HepG2 (cell line): ENCODE results near the gene NOC2L. TPM values are rescaled to one million over a fixed set of nuclear protein-coding genes. Genes with fewer than 3 reads are reported as not detected.

Source experiments
- ARNT ChIP-seq: fragments of 450-650 bp; IDR thresholded peaks from 2 replicates; pipeline ENCODE4 v1.6.1; 2017
- ARNT2 ChIP-seq: sonication (generic); formaldehyde crosslinking; IDR thresholded peaks from 2 replicates; pipeline ENCODE4 v1.8.0; 2022; ENCODE audit warnings: mild to moderate bottlenecking, low read depth, missing genetic modification reagents, moderate library complexity
- ARNTL ChIP-seq: sonication (generic); formaldehyde crosslinking; IDR thresholded peaks from 2 replicates; pipeline ENCODE4 v1.4.0; 2020; ENCODE audit warnings: mild to moderate bottlenecking, missing genetic modification reagents
- FOXJ3 ChIP-seq: sonication (generic); formaldehyde crosslinking; IDR thresholded peaks from 2 replicates; pipeline ENCODE4 v1.4.0; 2020; ENCODE audit warnings: missing genetic modification reagents, mild to moderate bottlenecking, borderline replicate concordance
- KDM1A ChIP-seq: IDR thresholded peaks from 2 replicates; pipeline ENCODE4 v1.6.1; 2016; ENCODE audit warnings: missing compliant biosample characterization
- KDM2A ChIP-seq: sonication (generic); formaldehyde crosslinking; IDR thresholded peaks from 2 replicates; pipeline ENCODE4 v1.4.0; 2020; ENCODE audit warnings: low read depth, missing genetic modification reagents, borderline replicate concordance
- MAFG ChIP-seq: sonication (generic); formaldehyde crosslinking; IDR thresholded peaks from 2 replicates; pipeline ENCODE4 v1.5.1; 2020; ENCODE audit warnings: mild to moderate bottlenecking, missing genetic modification reagents
- RBFOX2 ChIP-seq: fragments of 200-400 bp; formaldehyde crosslinking; IDR thresholded peaks from 2 replicates; pipeline ENCODE4 v1.6.1; 2017; ENCODE audit warnings: low read depth, mild to moderate bottlenecking, low read length
- SALL2 ChIP-seq: sonication (generic); formaldehyde crosslinking; IDR thresholded peaks from 2 replicates; pipeline ENCODE4 v1.8.1; 2023; ENCODE audit warnings: mild to moderate bottlenecking, missing genetic modification reagents, inconsistent platforms
- SPEN ChIP-seq: sonication (generic); formaldehyde crosslinking; IDR thresholded peaks from 2 replicates; pipeline ENCODE4 v1.5.1; 2020; ENCODE audit warnings: low read depth, mild to moderate bottlenecking, missing genetic modification reagents
- YY1 ChIP-seq: IDR thresholded peaks from 2 replicates; pipeline ENCODE4 v1.6.1; 2011; ENCODE audit warnings: low read length, low read depth, moderate library complexity, mild to moderate bottlenecking; ENCODE audit not compliant: insufficient read depth, insufficient replicate concordance
- ZFP41 ChIP-seq: sonication (generic); formaldehyde crosslinking; IDR thresholded peaks from 2 replicates; pipeline ENCODE4 v1.4.0; 2020; ENCODE audit warnings: mild to moderate bottlenecking, missing genetic modification reagents, borderline replicate concordance
- ZNF3 ChIP-seq: IDR thresholded peaks from 2 replicates; pipeline ENCODE4 v1.7.0; 2017; ENCODE audit warnings: inconsistent platforms
- ZNF768 ChIP-seq: sonication (generic); formaldehyde crosslinking; IDR thresholded peaks from 2 replicates; pipeline ENCODE4 v1.4.0; 2020; ENCODE audit warnings: missing genetic modification reagents
- ZSCAN21 ChIP-seq: sonication (generic); formaldehyde crosslinking; IDR thresholded peaks from 2 replicates; pipeline ENCODE4 v1.8.0; 2022; ENCODE audit warnings: mild to moderate bottlenecking, missing genetic modification reagents, moderate library complexity, borderline replicate concordance
- ZSCAN29 ChIP-seq: sonication (generic); formaldehyde crosslinking; conservative IDR thresholded peaks from 2 replicates; pipeline ENCODE4 v1.4.0; 2020; ENCODE audit warnings: mild to moderate bottlenecking, missing genetic modification reagents
- polyA plus RNA-seq, 8 experiments: library from polyadenylated mRNA; depleted of rRNA in 3 of 8; stranded (reverse) in 7 of 8; unstranded in 1 of 8; fragments of >200 nt; fragmentation: Illumina TruSeq in 4 of 8; extraction: Trizol in 4 of 8; gene quantifications; 2 replicates each; pipeline versions ENCODE4 v1.2.1 to v1.2.3, GENCODE V29; 2011 to 2016; ENCODE audit warnings: low read depth in 4 of 8, missing spikeins in 1 of 8, mixed read lengths in 1 of 8; ENCODE audit not compliant: insufficient read depth in 1 of 8
- total RNA-seq, 5 experiments: library from RNA; depleted of rRNA; stranded (reverse); fragments of >200 nt; fragmentation: Illumina TruSeq; extraction: Trizol; gene quantifications; 2 replicates each; pipeline ENCODE4 v1.2.3, GENCODE V29; 2016; ENCODE audit warnings: low read depth in 1 of 5
- TF ChIP-seq, protein P1 (sequence below): sonication (generic); formaldehyde crosslinking; conservative IDR thresholded peaks from 2 replicates; pipeline ENCODE4 v1.4.0; 2020; ENCODE audit warnings: missing genetic modification reagents
- TF ChIP-seq, protein P2 (sequence below): sonication (generic); formaldehyde crosslinking; IDR thresholded peaks from 2 replicates; pipeline ENCODE4 v1.5.0; 2020; ENCODE audit warnings: missing genetic modification reagents, mild to moderate bottlenecking, borderline replicate concordance
- TF ChIP-seq, protein P3 (sequence below): sonication (generic); formaldehyde crosslinking; IDR thresholded peaks from 2 replicates; pipeline ENCODE4 v1.5.0; 2020; ENCODE audit warnings: mild to moderate bottlenecking, missing genetic modification reagents
- TF ChIP-seq, protein P4 (sequence below): sonication (generic); formaldehyde crosslinking; IDR thresholded peaks from 2 replicates; pipeline ENCODE4 v1.4.0; 2020; ENCODE audit warnings: missing genetic modification reagents

NOC2L gene
- total and polyA plus RNA-seq, 2 of the 13 experiments (the other 11 are each of a cell fraction or from before 2014, with no cell fraction given), result 32.0 to 103 TPM

DNA sequence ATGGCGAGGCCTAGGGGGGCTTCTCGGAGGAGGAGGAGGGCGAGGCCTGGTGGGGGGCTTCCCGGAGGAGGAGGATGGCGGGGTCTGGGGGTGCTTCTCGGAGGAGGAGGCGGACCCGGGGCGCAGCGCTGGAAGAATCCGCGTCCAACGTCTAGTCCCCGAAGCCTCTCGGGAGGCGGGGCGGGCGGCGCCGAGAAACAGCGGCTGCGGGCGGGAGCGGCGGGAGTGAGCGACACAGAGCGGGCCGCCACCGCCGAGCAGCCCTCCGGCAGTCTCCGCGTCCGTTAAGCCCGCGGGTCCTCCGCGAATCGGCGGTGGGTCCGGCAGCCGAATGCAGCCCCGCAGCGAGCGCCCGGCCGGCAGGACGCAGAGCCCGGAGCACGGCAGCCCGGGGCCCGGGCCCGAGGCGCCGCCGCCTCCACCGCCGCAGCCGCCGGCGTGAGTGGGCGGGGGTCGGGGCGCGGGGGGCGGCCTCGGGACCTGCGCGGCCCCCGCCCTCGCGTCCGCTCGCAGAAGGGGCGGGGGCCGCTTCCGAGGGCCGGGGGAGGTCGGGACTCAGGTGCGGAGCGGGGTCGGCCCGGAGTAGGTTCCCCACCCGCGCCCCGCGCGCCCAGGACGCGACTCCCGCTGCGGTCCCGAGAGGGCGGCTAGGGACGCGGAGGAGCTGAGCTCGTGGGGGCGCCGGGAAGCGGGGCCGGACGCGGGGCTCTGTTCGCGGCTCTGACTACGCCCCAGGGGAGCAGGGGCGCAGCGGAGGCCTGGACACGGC, 1.5 kb upstream of the NOC2L start, which contains the start of gene KLHL17 (continued):
- TF ChIP-seq SPEN (CRISPR knock-in tag) (0 out of 2 replicates have a peak, but pooled peaks have one; percentile 53), ARNTL (CRISPR knock-in tag) (no peak), RBFOX2 (peak; percentile 61; the same call in 1 of the 2 replicates), ZNF3 (CRISPR knock-in tag) (peak; percentile 23; the same call in 1 of the 2 replicates), ARNT2 (CRISPR knock-in tag) (no peak), ZSCAN29 (CRISPR knock-in tag) (0 out of 2 replicates have a peak, but pooled peaks have one; percentile 30), ZNF768 (CRISPR knock-in tag) (peak; percentile 96), YY1 (peak; percentile 39), ZSCAN21 (CRISPR knock-in tag) (peak; percentile 71; the same call in 1 of the 2 replicates), MAFG (no peak), ZFP41 (CRISPR knock-in tag) (no peak), SALL2 (no peak), FOXJ3 (CRISPR knock-in tag) (no peak), KDM1A (CRISPR knock-in tag) (peak; percentile 53; the same call in 1 of the 2 replicates), KDM2A (peak; percentile 78), ARNT (no peak)
- TF ChIP-seq, protein P1, sequence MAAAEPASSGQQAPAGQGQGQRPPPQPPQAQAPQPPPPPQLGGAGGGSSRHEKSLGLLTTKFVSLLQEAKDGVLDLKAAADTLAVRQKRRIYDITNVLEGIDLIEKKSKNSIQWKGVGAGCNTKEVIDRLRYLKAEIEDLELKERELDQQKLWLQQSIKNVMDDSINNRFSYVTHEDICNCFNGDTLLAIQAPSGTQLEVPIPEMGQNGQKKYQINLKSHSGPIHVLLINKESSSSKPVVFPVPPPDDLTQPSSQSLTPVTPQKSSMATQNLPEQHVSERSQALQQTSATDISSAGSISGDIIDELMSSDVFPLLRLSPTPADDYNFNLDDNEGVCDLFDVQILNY (CRISPR knock-in tag), result 0 out of 2 replicates have a peak, but pooled peaks have one; percentile 42
- TF ChIP-seq, protein P2, sequence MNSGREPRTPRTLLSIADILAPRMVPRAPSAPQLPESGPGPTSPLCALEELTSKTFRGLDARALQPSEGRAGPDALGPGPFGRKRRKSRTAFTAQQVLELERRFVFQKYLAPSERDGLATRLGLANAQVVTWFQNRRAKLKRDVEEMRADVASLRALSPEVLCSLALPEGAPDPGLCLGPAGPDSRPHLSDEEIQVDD, result no peak
- TF ChIP-seq, protein P3, sequence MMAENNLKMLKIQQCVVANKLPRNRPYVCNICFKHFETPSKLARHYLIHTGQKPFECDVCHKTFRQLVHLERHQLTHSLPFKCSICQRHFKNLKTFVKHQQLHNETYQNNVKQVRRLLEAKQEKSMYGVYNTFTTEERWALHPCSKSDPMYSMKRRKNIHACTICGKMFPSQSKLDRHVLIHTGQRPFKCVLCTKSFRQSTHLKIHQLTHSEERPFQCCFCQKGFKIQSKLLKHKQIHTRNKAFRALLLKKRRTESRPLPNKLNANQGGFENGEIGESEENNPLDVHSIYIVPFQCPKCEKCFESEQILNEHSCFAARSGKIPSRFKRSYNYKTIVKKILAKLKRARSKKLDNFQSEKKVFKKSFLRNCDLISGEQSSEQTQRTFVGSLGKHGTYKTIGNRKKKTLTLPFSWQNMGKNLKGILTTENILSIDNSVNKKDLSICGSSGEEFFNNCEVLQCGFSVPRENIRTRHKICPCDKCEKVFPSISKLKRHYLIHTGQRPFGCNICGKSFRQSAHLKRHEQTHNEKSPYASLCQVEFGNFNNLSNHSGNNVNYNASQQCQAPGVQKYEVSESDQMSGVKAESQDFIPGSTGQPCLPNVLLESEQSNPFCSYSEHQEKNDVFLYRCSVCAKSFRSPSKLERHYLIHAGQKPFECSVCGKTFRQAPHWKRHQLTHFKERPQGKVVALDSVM, result no peak
- TF ChIP-seq, protein P4, sequence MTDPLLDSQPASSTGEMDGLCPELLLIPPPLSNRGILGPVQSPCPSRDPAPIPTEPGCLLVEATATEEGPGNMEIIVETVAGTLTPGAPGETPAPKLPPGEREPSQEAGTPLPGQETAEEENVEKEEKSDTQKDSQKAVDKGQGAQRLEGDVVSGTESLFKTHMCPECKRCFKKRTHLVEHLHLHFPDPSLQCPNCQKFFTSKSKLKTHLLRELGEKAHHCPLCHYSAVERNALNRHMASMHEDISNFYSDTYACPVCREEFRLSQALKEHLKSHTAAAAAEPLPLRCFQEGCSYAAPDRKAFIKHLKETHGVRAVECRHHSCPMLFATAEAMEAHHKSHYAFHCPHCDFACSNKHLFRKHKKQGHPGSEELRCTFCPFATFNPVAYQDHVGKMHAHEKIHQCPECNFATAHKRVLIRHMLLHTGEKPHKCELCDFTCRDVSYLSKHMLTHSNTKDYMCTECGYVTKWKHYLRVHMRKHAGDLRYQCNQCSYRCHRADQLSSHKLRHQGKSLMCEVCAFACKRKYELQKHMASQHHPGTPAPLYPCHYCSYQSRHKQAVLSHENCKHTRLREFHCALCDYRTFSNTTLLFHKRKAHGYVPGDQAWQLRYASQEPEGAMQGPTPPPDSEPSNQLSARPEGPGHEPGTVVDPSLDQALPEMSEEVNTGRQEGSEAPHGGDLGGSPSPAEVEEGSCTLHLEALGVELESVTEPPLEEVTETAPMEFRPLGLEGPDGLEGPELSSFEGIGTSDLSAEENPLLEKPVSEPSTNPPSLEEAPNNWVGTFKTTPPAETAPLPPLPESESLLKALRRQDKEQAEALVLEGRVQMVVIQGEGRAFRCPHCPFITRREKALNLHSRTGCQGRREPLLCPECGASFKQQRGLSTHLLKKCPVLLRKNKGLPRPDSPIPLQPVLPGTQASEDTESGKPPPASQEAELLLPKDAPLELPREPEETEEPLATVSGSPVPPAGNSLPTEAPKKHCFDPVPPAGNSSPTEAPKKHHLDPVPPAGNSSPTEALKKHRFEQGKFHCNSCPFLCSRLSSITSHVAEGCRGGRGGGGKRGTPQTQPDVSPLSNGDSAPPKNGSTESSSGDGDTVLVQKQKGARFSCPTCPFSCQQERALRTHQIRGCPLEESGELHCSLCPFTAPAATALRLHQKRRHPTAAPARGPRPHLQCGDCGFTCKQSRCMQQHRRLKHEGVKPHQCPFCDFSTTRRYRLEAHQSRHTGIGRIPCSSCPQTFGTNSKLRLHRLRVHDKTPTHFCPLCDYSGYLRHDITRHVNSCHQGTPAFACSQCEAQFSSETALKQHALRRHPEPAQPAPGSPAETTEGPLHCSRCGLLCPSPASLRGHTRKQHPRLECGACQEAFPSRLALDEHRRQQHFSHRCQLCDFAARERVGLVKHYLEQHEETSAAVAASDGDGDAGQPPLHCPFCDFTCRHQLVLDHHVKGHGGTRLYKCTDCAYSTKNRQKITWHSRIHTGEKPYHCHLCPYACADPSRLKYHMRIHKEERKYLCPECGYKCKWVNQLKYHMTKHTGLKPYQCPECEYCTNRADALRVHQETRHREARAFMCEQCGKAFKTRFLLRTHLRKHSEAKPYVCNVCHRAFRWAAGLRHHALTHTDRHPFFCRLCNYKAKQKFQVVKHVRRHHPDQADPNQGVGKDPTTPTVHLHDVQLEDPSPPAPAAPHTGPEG, result peak; percentile 100
